SIG-M5 (cell line): ENCODE data around the gene PRUNE1.

Experiments
- DNase-seq: peaks from one replicate; lab custom pipeline; 2025; lab: John Stamatoyannopoulos, UW

Gene PRUNE1

GRCh38 chr1:151050051-151050688, 41.9 kb downstream of the PRUNE1 start:
- no peak for DNase-seq

GRCh38 chr1:151051356-151052009, 43.2 kb downstream of the PRUNE1 start:
- no peak for DNase-seq

GRCh38 chr1:151054971-151055547, 46.8 kb downstream of the PRUNE1 start:
- no peak for DNase-seq

- DNase-seq = no peak
Measured at GRCh38 chr1:151055581-151055980, 47.3 kb downstream of the PRUNE1 start.

- no peak for DNase-seq
Measured at GRCh38 chr1:151056149-151056548, 47.9 kb downstream of the PRUNE1 start.

GRCh38 chr1:151058692-151059091, 50.4 kb downstream of the PRUNE1 start:
- DNase-seq = no peak

GRCh38 chr1:151059109-151060006, 51.1 kb downstream of the PRUNE1 start, which contains the start of gene CDC42SE1:
TSS of gene CDC42SE1 (minus strand) at chr1:151059622. CDS start at chr1:151055730, 3,892 bp downstream.
- peak; percentile 63 for DNase-seq

- no peak for DNase-seq
Measured at GRCh38 chr1:151060007-151060656, 51.9 kb downstream of the PRUNE1 start, which contains the start of gene MLLT11. TSS of gene MLLT11 (plus strand) at chr1:151060397. CDS start at chr1:151067225, 6,828 bp downstream.

- no peak for DNase-seq
Measured at GRCh38 chr1:151060657-151061421, 52.6 kb downstream of the PRUNE1 start.

- no peak for DNase-seq
Measured at GRCh38 chr1:151061704-151062103, 53.5 kb downstream of the PRUNE1 start.

GRCh38 chr1:151062741-151063371, 54.6 kb downstream of the PRUNE1 start:
- no peak for DNase-seq

GRCh38 chr1:151065089-151065645, 56.9 kb downstream of the PRUNE1 start:
- no peak for DNase-seq

- no peak for DNase-seq
Measured at GRCh38 chr1:151067185-151067584, 58.9 kb downstream of the PRUNE1 start.

- DNase-seq = no peak
Measured at GRCh38 chr1:151069103-151069486, 60.8 kb downstream of the PRUNE1 start.

- DNase-seq = peak; percentile 72
Measured at GRCh38 chr1:151070474-151071276, 62.4 kb downstream of the PRUNE1 start, which contains the start of gene GABPB2. TSS of gene GABPB2 (plus strand) at chr1:151070761. CDS start at chr1:151088190, 17,429 bp downstream.

GRCh38 chr1:151072224-151072623, 64.0 kb downstream of the PRUNE1 start:
- no peak for DNase-seq
